Chondrocyte (in vitro differentiated cells): ENCODE data around the gene MPND. TPM values are rescaled to one million over a fixed set of nuclear protein-coding genes. Genes with fewer than 3 reads are reported as not detected.
A peak's percentile ranks its signal among the peaks of the same experiment; 100 is the strongest.

Experiments used
- DNase-seq: peaks from one replicate; pipeline ENCODE4 v3.0.0; 2021; ENCODE audit warnings: mixed read lengths, low spot score
- H3K27ac Mint-ChIP-seq: one replicate; pipeline ENCODE4 v1.8.0; 2021; ENCODE audit warnings: mild to moderate bottlenecking, moderate library complexity, mixed read lengths; ENCODE audit not compliant: unreplicated experiment
- H3K27me3 Mint-ChIP-seq: 2 replicates; pipeline ENCODE4 v1.8.0; 2021; ENCODE audit warnings: low read depth, mixed read lengths
- H3K36me3 Mint-ChIP-seq: 2 replicates; pipeline ENCODE4 v1.8.0; 2021; ENCODE audit warnings: low read depth, mixed read lengths
- H3K4me1 Mint-ChIP-seq: 2 replicates; pipeline ENCODE4 v1.8.0; 2021; ENCODE audit warnings: low read depth, mild to moderate bottlenecking, mixed read lengths
- H3K4me3 Mint-ChIP-seq: one replicate; pipeline ENCODE4 v1.8.0; 2021; ENCODE audit warnings: mild to moderate bottlenecking, moderate library complexity, mixed read lengths; ENCODE audit not compliant: unreplicated experiment
- H3K9me3 Mint-ChIP-seq: 2 replicates; pipeline ENCODE4 v1.8.0; 2021; ENCODE audit warnings: low read depth, mixed read lengths
- CTCF ChIP-seq: fragments of 200-600 bp; sonication (generic); IDR thresholded peaks from 2 replicates; pipeline ENCODE4 v1.5.0; 2021; ENCODE audit warnings: antibody characterized with exemption, mild to moderate bottlenecking, moderate library complexity
- total RNA-seq: library from RNA; stranded (reverse); gene quantifications from 3 replicates; pipeline ENCODE4 v1.2.1, GENCODE V29; 2021

The MPND gene
- total RNA-seq, 1 donor from 2014 or later, result 14.9 TPM

GRCh38 chr19:4375164-4376027 is 32.0 kb downstream of the MPND start:
- Mint-ChIP-seq H3K36me3 (no peaks in the 10 kb centered on the region), H3K9me3 (no peaks in the 10 kb centered on the region), H3K4me1 (peaks cover 85% of the 10 kb centered on the region), H3K27me3 (no peaks in the 10 kb centered on the region), H3K4me3 (no peak overlapping the region), H3K27ac (peak overlapping the region; percentile 97)
- no peak for DNase-seq
- peak; percentile 70 for TF ChIP-seq CTCF

GRCh38 chr19:4376028-4376670 is 32.8 kb downstream of the MPND start:
- Mint-ChIP-seq H3K4me3 (no peak overlapping the region), H3K27ac (peak overlapping the region; percentile 97), H3K36me3 (no peaks in the 10 kb centered on the region), H3K9me3 (no peaks in the 10 kb centered on the region), H3K4me1 (peaks cover 81% of the 10 kb centered on the region), H3K27me3 (no peaks in the 10 kb centered on the region)
- DNase-seq, result no peak
- TF ChIP-seq CTCF, result peak; percentile 20

GRCh38 chr19:4376671-4376990 is 33.3 kb downstream of the MPND start:
- Mint-ChIP-seq H3K27me3 (no peaks in the 10 kb centered on the region), H3K9me3 (no peaks in the 10 kb centered on the region), H3K27ac (peak overlapping the region; percentile 88), H3K36me3 (no peaks in the 10 kb centered on the region), H3K4me1 (peaks cover 76% of the 10 kb centered on the region), H3K4me3 (no peak overlapping the region)
- no peak for TF ChIP-seq CTCF
- no peak for DNase-seq

- no peaks in the 10 kb centered on the region for H3K9me3 Mint-ChIP-seq
- H3K27ac Mint-ChIP-seq, result peak overlapping the region; percentile 57
- TF ChIP-seq CTCF, result no peak
- no peak overlapping the region for H3K4me3 Mint-ChIP-seq
- H3K4me1 Mint-ChIP-seq, result peaks cover 70% of the 10 kb centered on the region
- no peaks in the 10 kb centered on the region for H3K27me3 Mint-ChIP-seq
- no peaks in the 10 kb centered on the region for H3K36me3 Mint-ChIP-seq
- DNase-seq, result no peak
These were observed 33.8 kb downstream of the MPND start for GRCh38 chr19:4376991-4377781.

DNA sequence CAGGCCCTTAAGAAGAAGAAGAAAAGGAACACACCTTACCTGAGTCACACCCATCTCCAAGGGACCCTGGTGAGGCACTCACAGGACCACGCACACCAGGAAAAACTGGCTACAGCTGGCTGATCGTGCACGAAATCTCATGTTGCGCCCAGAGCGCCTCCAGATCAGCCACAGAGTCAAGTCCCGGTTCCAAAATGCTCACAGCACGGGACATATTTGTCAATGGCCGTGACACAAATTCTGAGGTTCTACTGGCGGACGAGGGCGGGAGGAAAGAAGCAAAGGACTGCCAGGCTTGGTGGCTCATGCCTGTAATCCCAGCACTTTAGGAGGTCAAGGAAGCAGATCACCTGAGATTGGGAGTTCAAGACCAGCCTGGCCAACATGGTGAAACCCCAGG is 35.5 kb downstream of the MPND start:
- no peak for DNase-seq
- H3K4me1 Mint-ChIP-seq, result peaks cover 59% of the 10 kb centered on the region
- no peak for TF ChIP-seq CTCF
- peaks cover 2% of the 10 kb centered on the region for H3K36me3 Mint-ChIP-seq
- H3K27ac Mint-ChIP-seq, result peak overlapping the region; percentile 12
- no peaks in the 10 kb centered on the region for H3K27me3 Mint-ChIP-seq
- H3K4me3 Mint-ChIP-seq, result no peak overlapping the region
- no peaks in the 10 kb centered on the region for H3K9me3 Mint-ChIP-seq
